ENCODE data around the gene SLC66A2.

- TF ChIP-seq CTCF (IDR thresholded peaks at IDR 0.05) (no peak), POLR2A (IDR thresholded peaks at IDR 0.05) (no peak)
Observed at GRCh38 chr18:79878741-79879378, 72.6 kb downstream of the SLC66A2 start.

Measured in testis (tissue), 2 donors.